A204.1 (cell line): ENCODE data around the gene KYAT1.

Experiments
- FAIRE-seq: peaks from 2 replicates; lab custom pipeline; 2012; peaks lifted over from hg19 to GRCh38; lab: Jason Lieb, UNC

The KYAT1 gene

DNA sequence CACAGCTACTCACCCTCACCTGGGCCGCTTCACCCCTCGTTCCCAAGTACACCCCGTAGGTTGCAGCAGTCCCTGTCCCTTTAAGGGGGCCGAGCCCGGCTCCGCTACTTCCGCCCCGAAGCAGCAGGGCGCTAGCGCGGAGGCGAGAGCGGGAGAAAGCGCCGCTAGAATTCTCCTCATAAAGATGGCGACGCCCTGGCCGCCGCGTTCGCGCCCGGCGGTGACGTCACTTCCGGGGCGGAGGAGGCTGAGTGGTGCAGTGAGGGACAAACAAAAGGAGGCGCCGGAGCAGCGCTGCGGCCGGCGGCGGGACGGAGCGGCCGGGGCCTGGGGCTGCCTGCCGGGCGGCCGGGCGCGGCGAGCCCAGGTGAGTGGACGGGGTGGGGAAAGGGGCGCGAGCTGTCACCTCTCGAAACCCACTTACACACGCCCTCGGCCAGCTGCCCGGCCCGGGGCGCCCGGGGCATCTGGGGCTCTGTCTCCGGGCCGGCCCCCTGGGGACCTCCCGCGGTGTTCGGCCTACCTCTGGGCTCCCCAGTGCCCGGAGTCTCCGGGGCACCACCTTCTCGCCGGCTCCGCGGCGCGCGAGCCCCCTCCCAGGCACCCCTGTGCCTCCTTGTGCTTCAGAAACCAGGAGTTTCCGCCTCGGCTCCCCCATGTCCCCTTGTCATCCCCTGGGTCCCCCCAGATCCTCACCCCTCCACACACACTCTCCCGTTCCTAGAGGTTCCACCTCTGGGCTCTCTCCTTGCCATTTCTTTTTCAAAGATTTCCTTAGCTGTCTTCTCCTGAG, at the start of gene KYAT1, which contains the start of gene LRRC8A:
KYAT1 (minus strand) TSS at position 67 of the 793 bp plus-strand sequence. CDS start 36,545 bp downstream, outside the sequence.
LRRC8A (plus strand) TSS at position 250 of the 793 bp plus-strand sequence. CDS start 25,032 bp downstream, outside the sequence.
- FAIRE-seq, result peak; percentile 53

DNA sequence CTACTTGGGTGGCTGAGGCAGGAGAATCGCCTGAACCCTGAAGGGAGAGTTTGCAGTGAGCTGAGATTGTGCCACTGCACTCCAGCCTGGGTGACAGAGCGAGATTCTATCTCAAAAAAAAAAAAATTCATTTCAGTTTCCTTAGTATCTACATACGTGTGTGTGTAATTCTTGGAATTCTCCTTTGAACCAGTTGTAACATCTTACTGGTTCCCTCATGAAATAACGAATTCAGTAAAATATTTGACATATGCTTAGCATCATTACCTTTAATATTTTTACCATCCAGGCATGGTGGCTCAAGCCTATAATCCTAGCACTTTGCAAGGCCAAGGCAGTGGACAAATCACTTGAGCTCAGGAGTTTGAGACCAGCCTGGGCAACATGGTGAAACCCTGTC, 47.8 kb upstream of the KYAT1 start:
- no peak for FAIRE-seq

DNA sequence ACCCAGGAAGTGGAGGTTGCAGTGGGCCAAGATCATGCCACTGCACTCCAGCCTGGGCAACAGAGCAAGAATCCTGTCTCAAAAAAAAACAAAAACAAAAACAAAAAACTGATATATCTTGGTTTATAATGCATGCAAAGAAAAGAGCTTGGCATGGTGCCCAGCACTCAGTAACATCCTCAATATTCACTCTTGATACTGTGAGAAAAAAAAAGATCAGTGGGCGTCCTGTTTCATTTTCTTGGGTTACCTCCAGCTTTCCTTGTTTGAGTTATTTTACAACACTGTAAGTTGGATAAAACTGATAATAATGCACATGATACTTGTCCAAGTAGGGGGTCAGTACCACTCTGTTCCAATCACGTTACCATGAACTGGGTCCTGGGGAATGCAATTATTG, 46.9 kb upstream of the KYAT1 start:
- FAIRE-seq, result no peak

DNA sequence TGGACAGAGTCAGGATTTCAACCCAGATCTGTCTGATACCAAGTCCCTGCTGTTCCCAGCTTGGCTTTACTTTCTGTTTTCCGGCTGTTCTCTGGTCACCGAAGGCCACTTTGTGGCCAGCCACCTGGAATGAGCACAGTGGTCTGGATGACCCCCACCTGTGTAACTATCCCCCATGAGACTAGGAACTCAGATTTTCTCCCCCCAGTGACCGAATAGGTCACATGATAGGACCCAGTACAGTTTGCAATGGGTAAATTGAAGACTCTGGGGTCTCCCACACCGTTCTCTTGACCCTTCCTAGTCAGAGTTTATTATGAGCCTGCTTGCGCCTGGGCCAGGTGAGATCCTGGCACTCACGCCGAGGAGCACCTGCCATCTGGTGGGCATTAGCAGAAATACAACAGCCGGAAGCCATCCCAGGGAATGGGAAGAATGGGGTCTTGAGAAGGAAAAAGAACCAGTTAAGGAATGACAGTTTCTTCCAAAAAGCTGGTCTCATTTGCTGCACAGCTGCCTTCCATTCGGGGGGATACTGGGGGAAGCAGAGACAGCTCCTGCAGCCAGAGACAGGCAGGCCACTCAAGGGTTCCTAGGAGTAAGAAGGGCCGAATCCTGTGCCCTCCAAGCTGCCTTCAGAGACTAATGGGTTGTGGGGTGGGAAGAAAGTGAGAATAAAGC, 46.1 kb upstream of the KYAT1 start:
- FAIRE-seq, result no peak

DNA sequence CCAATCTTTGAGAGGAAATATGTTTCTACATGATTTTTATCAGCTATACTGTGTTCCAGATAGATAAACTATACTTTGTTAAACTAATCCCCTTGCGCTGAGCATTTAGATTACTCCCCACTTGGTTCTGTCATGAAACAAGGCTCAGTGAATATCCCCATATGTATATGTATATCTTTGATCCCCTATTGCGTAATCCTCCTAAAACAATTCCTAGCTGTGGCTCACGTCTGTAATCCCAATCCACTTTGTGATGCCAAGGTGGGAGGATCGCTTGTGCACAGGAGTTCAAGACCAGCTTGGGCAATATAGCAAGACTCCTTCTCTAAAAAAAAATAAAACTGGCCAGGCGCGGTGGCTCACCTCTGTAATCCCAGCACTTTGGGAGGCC, 41.7 kb upstream of the KYAT1 start:
- FAIRE-seq, result no peak

DNA sequence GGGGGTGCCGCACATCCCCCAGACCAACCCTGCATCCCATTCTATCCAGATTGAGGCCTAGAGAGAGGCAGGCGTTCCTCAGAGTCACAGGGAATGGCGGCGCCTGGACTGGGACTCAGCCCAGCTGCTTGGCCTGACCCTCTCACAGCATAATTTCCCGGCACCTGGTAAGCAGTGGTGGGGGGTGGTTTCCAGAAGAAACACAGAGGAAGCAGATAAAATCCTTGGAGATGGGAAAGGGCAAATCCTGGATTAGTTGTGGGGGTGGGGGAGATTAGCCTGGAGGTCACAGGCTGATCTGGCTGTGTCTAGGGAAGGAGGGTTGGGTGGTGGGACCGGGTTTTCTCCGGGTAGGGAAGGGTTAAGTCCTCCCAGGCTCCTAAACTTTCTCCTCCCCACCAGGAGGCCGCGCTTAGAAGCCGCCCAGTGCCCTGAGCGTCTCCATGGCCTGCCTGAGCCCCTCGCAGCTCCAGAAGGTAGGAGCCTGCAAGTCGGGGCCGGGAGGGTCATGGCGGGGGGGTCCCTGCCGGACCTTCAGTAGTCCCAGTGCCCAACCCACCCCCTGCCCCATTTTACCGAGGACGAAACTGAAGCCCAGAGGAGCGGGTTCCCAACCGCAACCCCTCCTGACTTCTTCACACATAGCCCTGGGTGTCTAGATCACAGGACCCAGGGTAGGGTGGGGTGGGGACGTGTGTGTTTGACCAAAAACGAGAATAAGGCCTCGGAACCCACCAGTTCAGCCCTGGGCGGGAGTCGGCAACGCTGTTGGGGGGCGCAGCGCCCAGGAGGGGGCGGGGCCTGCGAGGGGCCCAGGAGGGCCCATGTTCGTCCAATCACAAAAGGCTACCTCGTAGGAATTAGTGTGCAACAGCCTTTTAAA, 40.4 kb upstream of the KYAT1 start:
- FAIRE-seq, result no peak

DNA sequence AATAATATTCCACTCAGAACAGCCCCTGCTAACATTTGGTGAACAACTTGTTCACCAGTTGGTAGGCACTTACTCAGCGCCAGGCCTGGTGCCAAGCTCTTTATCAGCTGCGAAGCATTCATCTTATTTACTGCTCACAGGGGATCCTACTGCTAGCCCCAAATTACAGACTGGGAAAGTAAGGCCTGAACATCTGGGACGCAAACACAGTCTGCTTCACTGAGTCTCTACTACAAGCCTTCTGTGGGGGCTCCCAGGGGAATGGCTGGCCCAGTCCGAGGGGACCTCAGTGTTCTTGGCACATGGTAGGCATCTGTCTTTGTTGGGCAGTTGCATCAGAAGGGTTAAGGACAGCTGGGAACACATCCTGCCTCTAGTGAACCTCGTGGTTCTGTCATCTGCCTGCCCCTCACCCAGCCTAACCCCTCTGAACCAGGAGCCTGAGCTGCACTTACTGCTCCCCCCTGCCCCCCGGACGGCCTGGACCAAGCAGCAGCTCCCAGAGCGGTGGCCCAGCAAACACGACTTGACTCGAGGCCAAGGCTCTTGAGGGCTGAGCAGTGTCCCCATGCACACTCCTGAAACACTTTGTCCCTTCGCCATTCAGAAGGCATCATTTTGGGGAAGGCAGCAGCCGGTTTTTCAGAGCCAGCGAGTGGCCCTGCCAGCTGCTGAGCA, 38.8 kb upstream of the KYAT1 start, which contains the start of gene PHYHD1:
PHYHD1 (plus strand) TSS at position 602 of the 678 bp plus-strand sequence. CDS start 1,342 bp downstream, outside the sequence.
- no peak for FAIRE-seq

DNA sequence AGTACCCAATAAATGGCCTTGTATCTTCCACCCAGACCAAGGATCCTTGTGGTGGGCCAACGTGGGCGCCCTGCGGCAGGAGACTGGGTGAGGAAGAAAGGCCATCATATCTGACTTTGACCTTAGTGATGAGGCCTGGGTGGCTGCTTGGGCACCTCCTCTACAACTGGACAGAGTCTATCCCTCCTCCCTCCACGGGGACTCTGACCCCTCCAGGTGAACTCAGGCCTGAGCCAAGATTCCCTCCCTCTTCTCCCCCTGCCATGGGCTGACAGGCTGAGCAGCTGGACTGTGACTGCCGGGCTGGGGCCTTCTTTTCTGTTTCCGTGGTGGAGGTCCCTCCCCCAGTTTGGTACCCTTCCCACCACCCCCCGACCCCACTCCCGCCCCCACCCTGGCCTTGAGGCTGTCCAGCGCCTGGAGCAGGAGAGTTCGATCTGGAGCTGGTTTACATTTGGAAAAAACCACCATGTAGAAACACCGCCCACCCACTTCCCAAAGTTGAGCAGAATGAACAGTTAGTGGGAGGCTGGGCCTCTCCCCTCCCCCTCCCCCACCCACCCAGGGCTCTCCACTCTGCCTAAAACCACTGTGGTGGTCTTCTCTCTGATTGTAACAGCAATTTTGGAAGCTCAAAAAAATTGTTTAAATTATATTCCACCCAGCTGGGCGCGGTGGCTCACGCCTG, 37.8 kb upstream of the KYAT1 start:
- FAIRE-seq, result no peak

DNA sequence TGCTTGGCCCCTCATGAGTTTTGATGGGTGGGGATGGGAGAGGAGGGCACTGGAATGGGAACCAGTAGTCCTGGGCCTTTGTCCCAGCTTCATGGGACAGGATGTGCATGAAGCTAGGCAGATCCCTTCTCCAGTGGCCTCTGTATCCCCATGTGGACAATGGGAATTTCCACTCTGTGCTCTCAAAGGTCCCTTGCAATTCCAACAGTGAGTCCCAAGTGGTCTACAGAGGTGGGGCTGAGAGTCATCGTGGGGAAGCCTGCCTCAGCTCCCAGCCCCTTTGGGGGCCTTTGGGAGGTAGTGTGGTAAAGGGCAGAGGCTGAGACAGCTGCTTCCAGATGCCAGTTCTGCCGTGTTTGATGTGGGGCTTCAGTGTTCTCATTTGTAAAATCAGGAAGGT, 37.2 kb upstream of the KYAT1 start:
- no peak for FAIRE-seq

DNA sequence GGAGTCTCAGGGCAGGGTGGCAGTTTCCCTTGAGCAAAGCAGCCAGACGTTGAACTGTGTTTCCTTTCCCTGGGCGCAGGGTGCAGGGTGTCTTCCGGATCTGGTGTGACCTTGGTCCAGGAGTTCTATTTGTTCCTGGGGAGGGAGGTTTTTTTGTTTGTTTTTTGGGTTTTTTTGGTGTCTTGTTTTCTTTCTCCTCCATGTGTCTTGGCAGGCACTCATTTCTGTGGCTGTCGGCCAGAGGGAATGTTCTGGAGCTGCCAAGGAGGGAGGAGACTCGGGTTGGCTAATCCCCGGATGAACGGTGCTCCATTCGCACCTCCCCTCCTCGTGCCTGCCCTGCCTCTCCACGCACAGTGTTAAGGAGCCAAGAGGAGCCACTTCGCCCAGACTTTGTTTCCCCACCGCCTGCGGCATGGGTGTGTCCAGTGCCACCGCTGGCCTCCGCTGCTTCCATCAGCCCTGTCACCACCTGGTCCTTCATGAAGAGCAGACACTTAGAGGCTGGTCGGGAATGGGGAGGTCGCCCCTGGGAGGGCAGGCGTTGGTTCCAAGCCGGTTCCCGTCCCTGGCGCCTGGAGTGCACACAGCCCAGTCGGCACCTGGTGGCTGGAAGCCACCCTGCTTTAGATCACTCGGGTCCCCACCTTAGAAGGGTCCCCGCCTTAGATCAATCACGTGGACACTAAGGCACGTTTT, 35.5 kb upstream of the KYAT1 start:
- no peak for FAIRE-seq

DNA sequence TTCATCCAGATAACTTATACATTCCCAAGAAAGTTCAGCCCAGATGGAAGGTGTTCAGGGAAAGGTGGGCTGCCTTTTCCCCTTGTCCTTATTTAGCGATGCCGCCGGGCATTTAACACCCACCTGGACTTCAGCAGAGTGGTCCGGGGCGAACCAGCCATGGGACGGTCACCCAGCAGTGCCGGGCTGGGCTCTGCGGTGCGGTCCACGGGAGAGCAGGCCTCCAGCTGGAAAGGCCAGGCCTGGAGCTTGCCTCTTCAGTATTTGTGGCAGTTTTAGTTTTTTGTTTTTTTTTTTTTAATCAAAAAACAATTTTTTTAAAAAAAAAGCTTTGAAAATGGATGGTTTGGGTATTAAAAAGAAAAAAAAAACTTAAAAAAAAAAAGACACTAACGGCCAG, 35.0 kb upstream of the KYAT1 start:
- no peak for FAIRE-seq

DNA sequence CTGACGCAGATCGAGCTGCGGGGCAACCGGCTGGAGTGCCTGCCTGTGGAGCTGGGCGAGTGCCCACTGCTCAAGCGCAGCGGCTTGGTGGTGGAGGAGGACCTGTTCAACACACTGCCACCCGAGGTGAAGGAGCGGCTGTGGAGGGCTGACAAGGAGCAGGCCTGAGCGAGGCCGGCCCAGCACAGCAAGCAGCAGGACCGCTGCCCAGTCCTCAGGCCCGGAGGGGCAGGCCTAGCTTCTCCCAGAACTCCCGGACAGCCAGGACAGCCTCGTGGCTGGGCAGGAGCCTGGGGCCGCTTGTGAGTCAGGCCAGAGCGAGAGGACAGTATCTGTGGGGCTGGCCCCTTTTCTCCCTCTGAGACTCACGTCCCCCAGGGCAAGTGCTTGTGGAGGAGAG, 34.5 kb upstream of the KYAT1 start:
- no peak for FAIRE-seq

DNA sequence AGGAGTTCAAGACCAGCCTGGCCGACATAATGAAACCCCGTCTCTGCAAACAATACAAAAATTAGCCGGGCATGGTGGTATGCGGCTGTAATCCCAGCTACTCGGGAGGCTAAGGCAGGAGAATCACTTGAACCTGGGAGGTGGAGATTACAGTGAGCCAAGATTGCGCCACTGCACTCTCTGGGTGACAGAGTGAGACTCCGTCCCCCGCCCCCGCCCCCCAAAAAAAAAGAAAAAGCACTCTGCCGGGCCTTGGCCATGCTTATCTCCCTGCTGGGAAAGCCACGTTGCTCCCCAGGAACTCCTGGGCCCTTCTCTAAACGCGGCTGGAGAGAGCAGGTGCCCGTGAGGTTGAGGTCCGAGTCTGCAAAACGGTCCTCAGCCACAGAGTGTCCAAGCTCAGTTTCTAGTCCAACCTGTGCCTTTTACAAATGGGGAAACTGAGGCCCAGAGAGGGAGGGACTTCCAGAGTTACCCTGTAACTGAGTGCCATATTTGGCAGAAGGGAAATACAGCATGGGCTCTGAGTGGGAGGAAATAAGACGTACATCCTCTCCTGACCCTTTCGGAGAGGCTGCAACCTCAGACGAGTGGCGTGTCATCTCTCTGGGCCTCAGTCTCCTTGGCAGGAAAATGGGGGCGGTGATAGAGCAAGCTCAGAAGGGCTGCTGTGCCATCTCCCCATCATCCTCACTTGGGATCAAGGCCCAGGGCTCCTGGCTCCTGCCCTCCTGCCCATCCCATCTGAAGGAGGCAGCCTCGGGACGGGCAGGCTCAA, 32.4 kb upstream of the KYAT1 start:
- no peak for FAIRE-seq

DNA sequence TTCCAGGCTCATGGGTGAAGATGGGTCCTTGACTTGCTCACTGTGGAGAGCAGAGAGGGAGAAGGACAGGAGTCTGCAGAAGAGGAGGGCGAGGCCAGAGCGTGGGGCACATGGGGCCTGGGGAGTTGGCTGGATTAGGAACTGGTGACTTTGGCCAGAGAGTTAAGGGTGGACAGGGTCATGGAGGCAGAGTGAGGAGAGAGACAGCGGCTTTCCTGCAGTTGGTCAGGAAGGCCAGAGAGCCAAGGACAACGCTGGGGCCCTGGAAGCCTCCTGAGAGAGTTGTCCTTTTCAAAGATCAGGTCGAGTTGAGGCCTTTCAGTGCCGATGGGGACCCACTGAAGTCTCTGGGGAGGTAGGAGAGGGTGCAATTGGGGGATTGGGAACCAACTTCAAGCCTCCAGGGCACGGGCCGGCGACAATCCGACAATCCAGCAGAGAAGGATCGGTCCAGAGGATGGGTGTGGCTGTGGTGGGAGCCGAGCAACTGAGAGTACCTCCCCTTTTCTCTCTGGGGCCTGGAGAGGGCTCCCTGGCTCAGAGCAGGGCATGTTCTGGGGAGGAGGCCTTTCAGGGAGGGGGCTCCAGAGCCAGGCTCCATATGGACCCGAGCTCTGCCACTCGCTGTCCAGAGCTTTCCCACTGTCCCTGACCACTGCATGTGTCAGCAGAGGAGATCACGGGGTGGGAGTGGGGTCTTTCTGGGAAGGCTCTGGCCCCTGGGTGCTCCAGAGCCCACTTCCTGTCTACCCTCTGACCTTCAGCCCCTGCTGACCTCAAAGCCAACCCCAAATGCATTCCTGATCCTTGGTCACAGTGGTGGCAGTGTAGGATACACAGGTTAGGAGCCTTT, 31.5 kb upstream of the KYAT1 start:
- FAIRE-seq, result no peak

DNA sequence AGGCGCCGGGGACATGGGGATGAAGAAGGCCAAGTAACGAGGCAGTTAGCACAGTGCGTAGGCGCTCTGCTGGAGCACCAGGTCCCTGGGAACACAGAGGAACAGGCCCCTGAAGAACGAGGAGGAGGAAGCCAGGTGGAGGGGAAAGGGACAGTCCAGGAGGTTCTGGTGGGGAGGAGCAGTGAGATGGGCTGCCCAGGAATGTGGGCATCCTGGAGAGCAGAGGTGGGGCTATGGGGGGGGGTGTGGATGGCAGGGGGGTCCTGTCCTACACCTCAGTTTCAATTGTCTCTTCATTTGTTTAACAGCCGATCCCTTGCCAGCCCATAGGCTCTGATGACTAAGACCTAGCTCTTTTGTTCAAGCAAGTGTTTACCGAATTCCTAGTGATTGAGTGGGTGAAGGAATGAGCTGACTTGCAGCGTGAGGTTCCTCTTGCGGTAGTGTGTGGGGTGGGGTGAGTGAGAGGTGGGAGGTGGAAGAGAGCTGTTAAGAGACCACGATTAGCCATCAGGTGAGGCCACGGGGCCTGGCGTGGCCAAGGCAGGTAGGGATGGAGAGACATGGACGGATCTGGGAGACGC, 30.6 kb upstream of the KYAT1 start:
- no peak for FAIRE-seq

DNA sequence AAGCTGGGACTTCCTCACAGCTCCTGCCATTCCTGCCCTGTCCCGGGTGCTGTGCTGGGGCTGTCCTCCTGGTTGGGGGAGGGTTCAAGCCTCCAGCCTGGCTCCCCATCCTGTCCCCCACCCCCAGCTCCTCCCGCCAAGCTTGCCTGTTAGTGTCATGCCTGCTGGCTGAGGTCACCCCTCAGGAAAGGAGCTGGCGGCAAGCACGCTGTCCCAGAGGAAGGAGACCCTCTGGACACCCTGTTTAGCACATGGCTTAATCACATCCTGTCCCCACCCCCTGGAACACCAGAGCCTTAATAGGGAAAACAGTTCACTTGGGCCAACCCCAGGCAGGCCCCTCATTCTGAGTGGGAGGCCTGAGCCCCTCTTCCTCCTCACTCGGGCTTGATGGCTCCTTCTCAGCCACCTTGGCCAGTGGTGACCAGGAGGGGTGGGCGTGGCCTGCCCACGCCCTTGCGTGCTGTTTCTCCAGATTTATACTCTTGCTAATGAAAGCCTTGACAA, 29.8 kb upstream of the KYAT1 start:
- no peak for FAIRE-seq

DNA sequence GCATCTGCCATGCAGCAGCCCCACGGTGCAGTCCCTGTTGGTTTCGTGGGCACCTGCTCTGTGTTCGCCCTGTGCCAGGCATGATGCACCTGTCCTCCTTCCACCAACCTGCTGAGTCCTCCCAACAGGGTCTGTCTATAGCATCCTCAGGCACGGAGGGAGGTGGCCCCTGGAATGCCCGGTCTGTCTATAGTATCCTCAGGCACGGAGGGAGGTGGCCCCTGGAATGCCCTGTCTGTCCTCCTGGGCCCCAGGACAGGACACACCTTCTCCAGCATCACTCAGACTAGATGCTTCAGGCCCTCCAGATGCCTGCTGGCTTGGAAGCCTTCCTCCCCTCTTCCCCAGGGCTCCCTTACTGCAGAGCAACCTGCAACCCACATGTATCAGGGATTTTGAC, 29.2 kb upstream of the KYAT1 start:
- FAIRE-seq, result no peak

DNA sequence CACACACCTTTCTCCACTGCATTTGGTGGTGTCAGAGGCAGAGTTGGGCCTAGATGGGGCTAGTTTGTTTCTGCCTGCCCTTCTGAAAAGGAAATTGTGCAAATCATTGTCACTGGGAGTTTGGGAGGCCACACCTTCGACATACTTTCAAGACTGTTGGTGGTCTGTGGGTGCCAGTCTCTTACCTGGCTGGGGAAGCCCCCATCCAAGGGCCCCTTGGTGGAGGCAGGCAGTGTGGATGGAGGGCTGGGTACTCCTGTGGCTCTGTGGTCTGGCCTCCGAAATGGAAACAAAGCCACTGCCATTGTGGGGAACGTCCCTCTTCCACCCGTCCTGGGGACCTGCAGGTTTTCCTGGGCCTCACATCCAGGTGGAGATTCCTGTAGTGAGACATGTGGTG, 28.1 kb upstream of the KYAT1 start:
- no peak for FAIRE-seq
